ENCODE data around the gene SFXN2. TPM values are rescaled to one million over a fixed set of nuclear protein-coding genes. Genes with fewer than 3 reads are reported as not detected.

SFXN2 gene
- total RNA-seq, 2 experiments from 2014 or later: 38.1 to 45.1 TPM

DNA sequence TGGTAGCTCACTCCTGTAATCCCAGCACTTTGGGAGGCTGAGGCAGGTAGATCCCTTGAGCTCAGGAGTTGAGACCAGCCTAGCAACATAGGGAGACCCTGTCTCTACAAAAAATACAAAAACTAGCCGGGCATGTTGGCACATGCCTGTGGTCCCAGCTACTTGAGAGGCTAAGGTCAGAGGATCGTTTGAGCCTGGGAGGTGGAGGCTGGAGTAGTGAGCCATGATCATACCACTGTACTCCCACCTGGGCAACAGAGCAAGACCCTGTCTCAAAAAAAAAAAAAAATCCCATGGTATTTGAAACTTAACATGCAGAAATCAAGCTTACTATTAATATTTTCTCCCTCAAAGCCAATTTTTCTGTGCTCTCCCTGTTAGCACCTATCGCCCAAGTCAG is 5.9 kb downstream of the SFXN2 start:
- Histone ChIP-seq H2AFZ (ENCODE audit: low read length) (no peak overlapping the region), H3K4me2 (ENCODE audit: low read length) (no peak overlapping the region), H3K4me1 (ENCODE audit: insufficient read depth, low read length, poor library complexity, severe bottlenecking) (peaks cover 33% of the 10 kb centered on the region), H3K36me3 (ENCODE audit: insufficient read depth, low read length) (peaks cover 63% of the 10 kb centered on the region), H3K4me3 (ENCODE audit: low read depth, low read length, poor library complexity, severe bottlenecking) (no peak overlapping the region), H4K20me1 (ENCODE audit: insufficient read depth, low read length) (peaks cover 9% of the 10 kb centered on the region), H3K27ac (ENCODE audit: low read depth, low read length, poor library complexity, severe bottlenecking) (no peak overlapping the region), H3K9me2 (ENCODE audit: insufficient read depth, low read length) (no peaks in the 10 kb centered on the region), H3K9me3 (ENCODE audit: low read length) (no peaks in the 10 kb centered on the region), H3K79me2 (ENCODE audit: insufficient read depth, low read depth, low read length) (peaks cover 54% of the 10 kb centered on the region)
- intact Hi-C loops (cut with micrococcal nuclease; ENCODE audit: unreplicated experiment): no loop called here
- ChIA-PET POLR2A (interaction anchor here (0.6 to 3.3 kb wide), 7 partner anchors 10 to 672 kb away, joined by 3 to 15 read pairs (median 4); partner anchors contain the start of gene WBP1L), CTCF (ENCODE audit: unreplicated experiment) (no interaction called here)
- no peak for TF ChIP-seq EZH2phosphoT487 (IDR thresholded peaks at IDR 0.05; ENCODE audit: borderline replicate concordance, low read depth, low read length)
- TF ChIP-seq, protein P1, sequence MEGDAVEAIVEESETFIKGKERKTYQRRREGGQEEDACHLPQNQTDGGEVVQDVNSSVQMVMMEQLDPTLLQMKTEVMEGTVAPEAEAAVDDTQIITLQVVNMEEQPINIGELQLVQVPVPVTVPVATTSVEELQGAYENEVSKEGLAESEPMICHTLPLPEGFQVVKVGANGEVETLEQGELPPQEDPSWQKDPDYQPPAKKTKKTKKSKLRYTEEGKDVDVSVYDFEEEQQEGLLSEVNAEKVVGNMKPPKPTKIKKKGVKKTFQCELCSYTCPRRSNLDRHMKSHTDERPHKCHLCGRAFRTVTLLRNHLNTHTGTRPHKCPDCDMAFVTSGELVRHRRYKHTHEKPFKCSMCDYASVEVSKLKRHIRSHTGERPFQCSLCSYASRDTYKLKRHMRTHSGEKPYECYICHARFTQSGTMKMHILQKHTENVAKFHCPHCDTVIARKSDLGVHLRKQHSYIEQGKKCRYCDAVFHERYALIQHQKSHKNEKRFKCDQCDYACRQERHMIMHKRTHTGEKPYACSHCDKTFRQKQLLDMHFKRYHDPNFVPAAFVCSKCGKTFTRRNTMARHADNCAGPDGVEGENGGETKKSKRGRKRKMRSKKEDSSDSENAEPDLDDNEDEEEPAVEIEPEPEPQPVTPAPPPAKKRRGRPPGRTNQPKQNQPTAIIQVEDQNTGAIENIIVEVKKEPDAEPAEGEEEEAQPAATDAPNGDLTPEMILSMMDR (conservative IDR thresholded peaks at IDR 0.05; ENCODE audit: low read length): no peak
- no TSS peak for BruUV-seq (replicated peaks)
- no peak for DNase-seq (ENCODE audit: low spot score)

DNA sequence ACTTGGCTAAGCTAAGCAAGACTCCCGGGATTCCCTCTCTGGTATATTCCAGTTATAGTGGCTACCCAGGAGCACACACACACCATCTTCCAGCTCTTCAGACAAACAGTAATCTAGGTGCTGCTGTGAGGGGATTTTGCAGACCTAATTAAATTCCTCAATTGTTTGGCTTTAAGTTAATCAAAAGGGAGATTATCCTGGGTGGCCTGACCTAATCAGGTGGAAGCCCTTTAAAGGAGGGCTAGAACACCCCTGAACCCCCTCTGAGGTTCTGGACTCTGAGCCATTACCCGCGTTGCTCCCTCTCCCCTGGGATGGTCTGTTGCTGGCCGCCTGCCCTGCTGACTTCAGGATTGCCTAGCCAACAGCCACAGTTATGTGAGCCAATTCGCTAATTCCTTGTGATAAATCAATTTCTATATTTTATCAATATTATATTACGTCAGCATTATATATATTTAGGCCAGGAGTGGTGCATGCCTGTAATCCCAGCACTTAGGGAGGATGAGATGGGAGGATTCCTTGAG is 6.4 kb downstream of the SFXN2 start:
- Histone ChIP-seq H3K9me3 (ENCODE audit: low read length) (no peaks in the 10 kb centered on the region), H2AFZ (ENCODE audit: low read length) (no peak overlapping the region), H4K20me1 (ENCODE audit: insufficient read depth, low read length) (peaks cover 9% of the 10 kb centered on the region), H3K4me2 (ENCODE audit: low read length) (no peak overlapping the region), H3K9me2 (ENCODE audit: insufficient read depth, low read length) (no peaks in the 10 kb centered on the region), H3K4me1 (ENCODE audit: insufficient read depth, low read length, poor library complexity, severe bottlenecking) (peaks cover 28% of the 10 kb centered on the region), H3K79me2 (ENCODE audit: insufficient read depth, low read depth, low read length) (peaks cover 49% of the 10 kb centered on the region), H3K36me3 (ENCODE audit: insufficient read depth, low read length) (peaks cover 63% of the 10 kb centered on the region), H3K27ac (ENCODE audit: low read depth, low read length, poor library complexity, severe bottlenecking) (no peak overlapping the region), H3K4me3 (ENCODE audit: low read depth, low read length, poor library complexity, severe bottlenecking) (no peak overlapping the region)
- TF ChIP-seq EZH2phosphoT487 (IDR thresholded peaks at IDR 0.05; ENCODE audit: borderline replicate concordance, low read depth, low read length): no peak
- TF ChIP-seq, protein P1 (conservative IDR thresholded peaks at IDR 0.05; ENCODE audit: low read length): no peak
- BruUV-seq (replicated peaks): no TSS peak
- CTCF ChIA-PET (ENCODE audit: unreplicated experiment): no interaction called here
- no peak for DNase-seq (ENCODE audit: low spot score)
- intact Hi-C loops (cut with micrococcal nuclease; ENCODE audit: unreplicated experiment): no loop called here
- POLR2A ChIA-PET: interaction anchor here (0.6 to 3.3 kb wide), 6 partner anchors 10 to 35 kb away, joined by 3 to 15 read pairs (median 6); partner anchors contain the start of gene WBP1L

DNA sequence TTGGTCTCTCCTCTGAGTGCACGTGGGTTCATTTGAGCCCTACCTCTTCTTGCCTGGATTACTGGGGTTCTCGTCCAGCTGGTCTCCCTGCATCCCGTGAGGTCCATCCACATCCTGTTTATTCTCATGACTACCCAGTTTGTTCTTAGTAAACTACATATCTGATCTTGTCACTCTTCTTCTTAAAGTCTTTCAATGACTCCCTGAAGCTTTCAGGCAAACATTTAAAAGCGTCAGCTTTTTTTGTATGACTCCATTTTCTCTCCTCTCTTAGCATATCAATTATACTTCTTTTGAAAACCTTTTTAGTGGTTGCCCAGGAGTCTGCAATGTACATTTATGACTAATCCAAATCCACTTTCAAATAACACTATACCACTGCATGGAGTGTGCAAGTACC is 7.5 kb downstream of the SFXN2 start:
- Histone ChIP-seq H3K36me3 (ENCODE audit: insufficient read depth, low read length) (peaks cover 69% of the 10 kb centered on the region), H3K9me3 (ENCODE audit: low read length) (no peaks in the 10 kb centered on the region), H3K4me3 (ENCODE audit: low read depth, low read length, poor library complexity, severe bottlenecking) (no peak overlapping the region), H3K4me2 (ENCODE audit: low read length) (no peak overlapping the region), H3K79me2 (ENCODE audit: insufficient read depth, low read depth, low read length) (peaks cover 38% of the 10 kb centered on the region), H3K9me2 (ENCODE audit: insufficient read depth, low read length) (no peaks in the 10 kb centered on the region), H4K20me1 (ENCODE audit: insufficient read depth, low read length) (peaks cover 9% of the 10 kb centered on the region), H3K4me1 (ENCODE audit: insufficient read depth, low read length, poor library complexity, severe bottlenecking) (peaks cover 17% of the 10 kb centered on the region), H3K27ac (ENCODE audit: low read depth, low read length, poor library complexity, severe bottlenecking) (no peak overlapping the region), H2AFZ (ENCODE audit: low read length) (no peak overlapping the region)
- TF ChIP-seq, protein P1 (conservative IDR thresholded peaks at IDR 0.05; ENCODE audit: low read length): no peak
- TF ChIP-seq EZH2phosphoT487 (IDR thresholded peaks at IDR 0.05; ENCODE audit: borderline replicate concordance, low read depth, low read length): no peak
- POLR2A ChIA-PET: interaction anchor here (1.9 to 3.3 kb wide), 3 partner anchors 11 to 22 kb away, joined by 7 to 15 read pairs (median 11); partner anchors contain the start of gene WBP1L
- CTCF ChIA-PET (ENCODE audit: unreplicated experiment): no interaction called here
- intact Hi-C loops (cut with micrococcal nuclease; ENCODE audit: unreplicated experiment): no loop called here
- no peak for DNase-seq (ENCODE audit: low spot score)
- BruUV-seq (replicated peaks): no TSS peak
